ENCODE measurements around the gene AAGAB. TPM values are rescaled to one million over a fixed set of nuclear protein-coding genes. Genes with fewer than 3 reads are reported as not detected.

Gene AAGAB, protein sequence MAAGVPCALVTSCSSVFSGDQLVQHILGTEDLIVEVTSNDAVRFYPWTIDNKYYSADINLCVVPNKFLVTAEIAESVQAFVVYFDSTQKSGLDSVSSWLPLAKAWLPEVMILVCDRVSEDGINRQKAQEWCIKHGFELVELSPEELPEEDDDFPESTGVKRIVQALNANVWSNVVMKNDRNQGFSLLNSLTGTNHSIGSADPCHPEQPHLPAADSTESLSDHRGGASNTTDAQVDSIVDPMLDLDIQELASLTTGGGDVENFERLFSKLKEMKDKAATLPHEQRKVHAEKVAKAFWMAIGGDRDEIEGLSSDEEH
- total RNA-seq, result 10 to 100 TPM; 57.6 to 58.3 TPM

DNA sequence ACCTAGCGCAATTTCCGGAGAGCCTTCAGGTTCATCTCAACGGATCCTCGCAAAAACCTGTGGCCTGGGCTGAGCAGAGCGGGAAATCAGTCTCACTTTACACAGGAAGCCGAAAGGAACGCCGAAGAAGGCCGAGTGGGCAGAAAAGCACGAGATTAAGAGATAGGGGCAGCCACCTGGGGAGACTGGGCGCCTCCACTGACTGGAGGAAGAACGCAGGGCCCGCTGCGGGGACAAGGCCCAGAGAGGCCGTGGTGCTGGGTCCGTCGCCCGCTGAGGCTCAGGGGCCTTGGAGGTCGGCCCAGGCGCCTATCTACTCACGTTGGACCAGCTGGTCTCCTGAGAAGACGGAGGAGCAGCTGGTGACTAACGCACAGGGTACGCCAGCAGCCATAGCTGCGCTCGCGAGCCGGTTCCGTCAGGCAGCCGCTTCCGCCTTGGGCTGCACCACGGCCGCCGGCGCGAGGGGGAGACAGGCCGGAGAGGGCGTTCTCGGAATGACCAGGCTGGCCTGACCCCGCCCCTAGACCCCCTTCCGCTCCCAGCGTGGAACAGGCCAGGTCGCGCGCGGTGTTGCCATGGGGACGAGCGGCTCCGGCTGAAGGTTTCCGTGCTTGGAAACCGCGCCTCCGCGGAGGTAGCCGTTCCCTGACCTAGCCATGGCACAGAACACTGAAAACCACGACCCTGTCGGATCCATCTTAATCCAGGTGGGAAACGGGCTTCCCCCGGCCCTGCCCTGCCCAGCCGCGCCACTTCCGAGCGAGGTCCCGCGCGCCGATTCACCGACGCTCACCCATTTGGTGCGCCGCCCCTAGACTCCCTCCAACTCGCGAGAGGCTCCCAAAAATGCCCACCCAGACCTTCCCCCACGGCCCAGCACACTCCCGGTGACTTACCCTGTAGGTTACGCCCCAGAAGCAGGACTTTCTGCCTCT is at the start of gene AAGAB, which contains the start of gene IQCH:
AAGAB (minus strand) TSS at position 424 of the 938 bp plus-strand sequence; CDS start at position 394, 30 bp downstream.
IQCH (plus strand) TSS at position 549 of the 938 bp plus-strand sequence; CDS start at position 660, 111 bp downstream.
- no peaks in the 10 kb centered on the region for H3K27me3 ChIP-seq
- H3K36me3 ChIP-seq, result no peaks in the 10 kb centered on the region
- TF ChIP-seq, protein P1, sequence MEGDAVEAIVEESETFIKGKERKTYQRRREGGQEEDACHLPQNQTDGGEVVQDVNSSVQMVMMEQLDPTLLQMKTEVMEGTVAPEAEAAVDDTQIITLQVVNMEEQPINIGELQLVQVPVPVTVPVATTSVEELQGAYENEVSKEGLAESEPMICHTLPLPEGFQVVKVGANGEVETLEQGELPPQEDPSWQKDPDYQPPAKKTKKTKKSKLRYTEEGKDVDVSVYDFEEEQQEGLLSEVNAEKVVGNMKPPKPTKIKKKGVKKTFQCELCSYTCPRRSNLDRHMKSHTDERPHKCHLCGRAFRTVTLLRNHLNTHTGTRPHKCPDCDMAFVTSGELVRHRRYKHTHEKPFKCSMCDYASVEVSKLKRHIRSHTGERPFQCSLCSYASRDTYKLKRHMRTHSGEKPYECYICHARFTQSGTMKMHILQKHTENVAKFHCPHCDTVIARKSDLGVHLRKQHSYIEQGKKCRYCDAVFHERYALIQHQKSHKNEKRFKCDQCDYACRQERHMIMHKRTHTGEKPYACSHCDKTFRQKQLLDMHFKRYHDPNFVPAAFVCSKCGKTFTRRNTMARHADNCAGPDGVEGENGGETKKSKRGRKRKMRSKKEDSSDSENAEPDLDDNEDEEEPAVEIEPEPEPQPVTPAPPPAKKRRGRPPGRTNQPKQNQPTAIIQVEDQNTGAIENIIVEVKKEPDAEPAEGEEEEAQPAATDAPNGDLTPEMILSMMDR (IDR thresholded peaks at IDR 0.05), result no peak
- peak within 1 kb of the TSS; percentile 92 for H3K4me3 ChIP-seq
- H3K9ac ChIP-seq (ENCODE audit: low read depth in 2 of 2, low read length in 2 of 2), result peak within 1 kb of the TSS; percentile 83 to 96
- peak within 1 kb of the TSS; percentile 84 for H3K27ac ChIP-seq
- DNase-seq, result peak; percentile 99
- intact Hi-C loops (cut with DNase I), result no loop called here
- peaks cover 5% of the 10 kb centered on the region for H3K4me1 ChIP-seq
- no peaks in the 10 kb centered on the region for H3K9me3 ChIP-seq

DNA sequence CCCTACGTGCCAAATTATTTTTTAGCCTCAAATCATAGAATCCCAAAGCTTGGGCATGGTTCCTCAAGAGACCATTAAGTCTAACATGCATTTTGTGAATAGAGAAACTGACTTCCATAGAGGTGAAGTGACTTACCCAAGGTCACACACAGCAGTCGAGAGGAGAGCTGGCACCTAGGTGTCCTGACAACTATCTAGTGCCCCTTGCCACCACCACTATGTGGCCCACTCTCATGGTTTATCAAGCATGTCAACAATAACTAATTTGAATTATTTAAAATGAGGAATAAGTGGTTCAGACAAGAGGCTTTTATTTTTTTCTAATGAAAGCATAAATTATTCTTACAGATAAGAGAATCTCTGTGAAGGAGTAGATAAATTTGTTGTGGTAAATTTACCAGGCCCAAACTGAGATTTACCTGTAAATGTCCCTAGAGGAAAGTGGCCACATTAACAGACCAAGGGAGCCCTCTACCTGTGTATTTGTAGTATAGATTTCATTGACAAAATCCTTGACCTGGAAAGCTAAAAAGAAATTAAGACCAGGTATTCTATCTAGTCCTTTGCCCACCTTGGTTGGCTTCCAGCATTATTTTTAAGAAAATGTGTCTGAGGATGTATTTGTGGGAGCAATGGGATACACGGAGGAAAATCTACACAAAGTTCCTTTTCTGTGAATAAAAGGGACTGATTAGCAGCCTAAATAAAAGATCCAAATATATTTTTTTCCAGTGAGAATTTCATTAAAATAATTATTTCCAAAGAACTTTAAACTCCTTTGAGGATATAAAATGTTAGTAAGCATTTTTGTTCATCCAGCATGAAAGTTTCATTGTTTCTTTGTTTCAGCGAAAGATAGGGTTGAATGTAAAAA is 49.3 kb upstream of the AAGAB start:
- Histone ChIP-seq H3K36me3 (no peaks in the 10 kb centered on the region), H3K4me3 (no peak overlapping the region), H3K27me3 (no peaks in the 10 kb centered on the region), H3K4me1 (no peaks in the 10 kb centered on the region), H3K27ac (no peak overlapping the region), H3K9me3 (no peaks in the 10 kb centered on the region), H3K9ac (ENCODE audit: low read depth in 2 of 2, low read length in 2 of 2) (no peak overlapping the region)
- DNase-seq, result peak; percentile 26
- intact Hi-C loops (cut with DNase I), result loop anchor here (2.0 to 5.0 kb wide), 2 partner anchors 61 to 355 kb away; no protein-coding TSS in a partner anchor
- TF ChIP-seq, protein P1 (IDR thresholded peaks at IDR 0.05), result peak; percentile 29

DNA sequence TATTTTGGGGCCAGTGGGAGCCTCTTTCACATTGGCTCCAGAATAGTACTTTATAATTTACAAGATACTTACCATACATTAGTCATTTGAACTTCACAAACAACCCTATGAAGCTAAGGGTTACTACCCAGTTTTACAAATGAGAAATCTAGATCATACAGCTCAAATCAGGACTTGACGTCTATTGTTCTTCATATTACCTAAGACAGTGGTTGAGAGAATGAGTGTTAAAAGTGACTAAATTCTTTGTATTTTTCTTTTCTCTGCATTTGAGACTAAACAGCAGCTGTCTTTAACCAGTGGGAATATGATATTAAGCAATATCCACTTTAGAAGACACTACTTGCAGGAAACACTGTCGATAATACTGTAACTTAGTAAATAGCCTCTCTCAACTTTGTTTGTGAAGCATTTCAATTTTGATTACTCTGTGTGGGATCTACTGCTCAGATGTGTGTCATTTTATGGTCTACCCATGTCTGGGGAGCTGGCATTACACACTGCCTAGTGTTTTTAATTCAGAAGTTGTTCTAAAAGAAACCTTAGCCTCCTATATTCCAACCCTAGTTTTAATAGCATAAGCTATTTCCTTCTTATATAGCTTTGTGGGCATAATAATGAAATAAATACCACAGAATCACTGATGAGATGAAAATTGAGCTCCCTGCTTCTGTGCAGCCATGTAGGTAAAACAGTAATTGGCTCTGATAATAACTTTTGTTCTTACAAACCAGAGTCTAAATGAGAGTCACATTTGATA is 46.0 kb upstream of the AAGAB start:
- TF ChIP-seq, protein P1 (IDR thresholded peaks at IDR 0.05), result no peak

DNA sequence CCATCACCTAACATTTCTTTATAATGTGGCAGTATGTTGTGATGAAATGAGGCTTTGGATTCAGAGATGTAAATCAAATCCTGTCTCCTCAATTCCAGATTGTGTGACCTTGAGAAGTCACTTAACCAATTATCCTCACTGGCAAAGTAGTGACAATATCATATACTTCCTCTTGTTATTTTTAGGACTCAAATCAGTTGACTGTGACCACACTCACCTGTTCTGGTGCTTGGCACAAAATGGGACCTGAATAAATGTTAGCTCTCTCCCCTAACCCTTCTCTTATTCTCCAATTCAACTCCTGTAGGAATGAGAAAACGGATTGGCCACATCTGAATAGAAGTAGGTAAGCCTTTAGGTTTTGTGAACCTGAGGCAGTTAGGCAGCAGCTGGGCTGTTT is 42.2 kb upstream of the AAGAB start:
- Histone ChIP-seq H3K27ac (no peak overlapping the region), H3K4me1 (no peaks in the 10 kb centered on the region)
- no peak for DNase-seq

More for the DNA sequence above, 46.0 kb upstream of the AAGAB start:
- Histone ChIP-seq H3K27ac (no peak overlapping the region), H3K36me3 (no peaks in the 10 kb centered on the region), H3K4me3 (no peak overlapping the region), H3K4me1 (no peaks in the 10 kb centered on the region), H3K9me3 (no peaks in the 10 kb centered on the region), H3K27me3 (no peaks in the 10 kb centered on the region), H3K9ac (ENCODE audit: low read depth in 2 of 2, low read length in 2 of 2) (no peak overlapping the region)
- DNase-seq, result no peak
- intact Hi-C loops (cut with DNase I), result loop anchor here (5.0 kb wide), 1 partner anchor 58 kb away; no protein-coding TSS in a partner anchor

More for the DNA sequence above, 42.2 kb upstream of the AAGAB start:
- TF ChIP-seq, protein P1 (IDR thresholded peaks at IDR 0.05), result no peak
- no peaks in the 10 kb centered on the region for H3K36me3 ChIP-seq
- H3K9me3 ChIP-seq, result no peaks in the 10 kb centered on the region
- intact Hi-C loops (cut with DNase I), result no loop called here
- no peak overlapping the region for H3K9ac ChIP-seq (ENCODE audit: low read depth in 2 of 2, low read length in 2 of 2)
- H3K4me3 ChIP-seq, result no peak overlapping the region
- no peaks in the 10 kb centered on the region for H3K27me3 ChIP-seq
